Neutrophil (primary cell): ENCODE measurements around the gene RSBN1L.

ENCODE experiments used
- H3K27ac ChIP-seq: fragments of 200-600 bp; sonication (generic); 2 replicates; pipeline ENCODE4 v1.5.1; 2016; ENCODE audit warnings: mild to moderate bottlenecking, moderate library complexity
- H3K27me3 ChIP-seq: fragments of 200-600 bp; sonication (generic); 2 replicates; pipeline ENCODE4 v1.6.0; 2016; ENCODE audit warnings: mild to moderate bottlenecking
- H3K36me3 ChIP-seq: fragments of 200-600 bp; sonication (generic); 2 replicates; pipeline ENCODE4 v1.5.1; 2017
- H3K4me1 ChIP-seq, 2 experiments: fragments of 200-600 bp in 1 of 2; sonication (generic) in 1 of 2; 1 replicate in 1 of 2; 2 replicates in 1 of 2; pipeline versions ENCODE4 v1.5.1 to v1.6.1; 2013 to 2016; ENCODE audit warnings: low read depth in 1 of 2, low read length in 1 of 2, mild to moderate bottlenecking in 1 of 2, moderate library complexity in 1 of 2; ENCODE audit not compliant: control insufficient read depth in 1 of 2, insufficient read depth in 1 of 2
- H3K4me3 ChIP-seq, 2 experiments: fragments of 200-600 bp in 1 of 2; sonication (generic) in 1 of 2; 1 replicate in 1 of 2; 2 replicates in 1 of 2; pipeline ENCODE4 v1.5.1; 2013 to 2016; ENCODE audit warnings: low read depth in 1 of 2, low read length in 1 of 2, mild to moderate bottlenecking in 1 of 2, moderate library complexity in 1 of 2
- H3K9me3 ChIP-seq: fragments of 200-600 bp; sonication (generic); 2 replicates; pipeline ENCODE4 v1.5.1; 2016
- CTCF ChIP-seq: fragments of 200-600 bp; sonication (generic); IDR thresholded peaks from 2 replicates; pipeline ENCODE4 v1.5.1; 2016; ENCODE audit warnings: antibody characterized with exemption

RSBN1L gene

GRCh38 chr7:77796109-77796508 is 99.8 kb downstream of the RSBN1L start:
- H3K4me1 ChIP-seq: peaks cover 55 to 58% of the 10 kb centered on the region in 2 experiments
- no peaks in the 10 kb centered on the region for H3K36me3 ChIP-seq
- no peak for TF ChIP-seq CTCF
- H3K4me3 ChIP-seq: no peak overlapping the region
- no peaks in the 10 kb centered on the region for H3K9me3 ChIP-seq
- no peak overlapping the region for H3K27ac ChIP-seq
- no peaks in the 10 kb centered on the region for H3K27me3 ChIP-seq

DNA sequence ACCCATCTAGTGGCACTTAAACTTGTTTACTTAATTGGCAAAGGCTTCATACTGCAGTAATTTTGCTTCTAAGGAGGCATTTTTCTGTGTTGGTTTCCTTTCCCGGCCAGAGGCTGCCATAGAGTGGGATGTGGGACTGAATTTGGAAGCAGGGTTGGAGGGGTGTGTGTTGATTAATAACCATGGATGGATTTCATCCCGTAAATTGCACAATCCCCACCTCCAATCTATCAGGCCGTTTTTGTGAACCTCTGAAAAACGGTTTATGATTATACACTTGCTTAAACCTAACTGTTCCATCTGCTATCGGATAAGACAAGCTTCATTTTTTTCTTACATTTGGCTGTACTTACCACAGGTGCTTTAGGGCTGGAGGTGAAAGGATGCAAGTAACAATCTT is 100.7 kb downstream of the RSBN1L start:
- Histone ChIP-seq H3K27me3 (no peaks in the 10 kb centered on the region), H3K36me3 (no peaks in the 10 kb centered on the region), H3K27ac (peak overlapping the region; percentile 91), H3K4me1 (peaks cover 46 to 49% of the 10 kb centered on the region in 2 experiments), H3K4me3 (peak overlapping the region; percentile 86 to 99), H3K9me3 (no peaks in the 10 kb centered on the region)
- no peak for TF ChIP-seq CTCF

DNA sequence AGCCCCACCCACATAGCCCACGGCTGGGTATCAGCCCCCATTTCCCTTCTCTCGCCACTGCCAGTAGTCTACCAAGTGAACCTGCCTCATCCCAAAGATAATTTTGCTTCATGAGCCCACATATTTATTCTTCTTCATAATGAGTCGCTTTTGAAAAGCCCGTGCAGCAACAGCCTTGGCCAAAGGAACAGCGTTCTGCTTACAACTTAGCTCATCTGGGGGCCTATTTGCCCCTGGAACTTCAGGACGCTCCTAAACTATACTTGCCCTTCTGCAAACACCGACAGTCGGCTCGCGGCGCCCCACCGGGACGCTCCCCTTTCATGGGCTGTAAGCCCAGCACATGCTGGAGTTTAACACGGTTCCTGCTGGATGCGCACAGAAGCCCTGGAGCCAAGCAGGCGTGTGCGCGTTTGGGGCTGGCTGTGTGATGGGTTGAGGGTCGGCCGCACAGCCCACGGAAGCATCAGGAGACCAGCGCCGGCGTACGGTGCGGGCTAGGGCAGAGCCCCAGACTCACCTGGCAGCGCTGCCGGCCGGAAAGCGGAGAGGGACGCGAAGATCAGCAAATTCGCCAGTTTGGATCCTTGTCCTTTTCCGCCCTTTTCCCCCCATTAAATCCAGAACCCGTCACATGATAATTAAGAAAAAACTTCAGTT is 101.6 kb downstream of the RSBN1L start:
- TF ChIP-seq CTCF: no peak
- no peaks in the 10 kb centered on the region for H3K36me3 ChIP-seq
- H3K9me3 ChIP-seq: no peaks in the 10 kb centered on the region
- peak overlapping the region; percentile 91 for H3K27ac ChIP-seq
- no peaks in the 10 kb centered on the region for H3K27me3 ChIP-seq
- peak overlapping the region; percentile 86 to 99 for H3K4me3 ChIP-seq
- peaks cover 40 to 41% of the 10 kb centered on the region in 2 experiments for H3K4me1 ChIP-seq

DNA sequence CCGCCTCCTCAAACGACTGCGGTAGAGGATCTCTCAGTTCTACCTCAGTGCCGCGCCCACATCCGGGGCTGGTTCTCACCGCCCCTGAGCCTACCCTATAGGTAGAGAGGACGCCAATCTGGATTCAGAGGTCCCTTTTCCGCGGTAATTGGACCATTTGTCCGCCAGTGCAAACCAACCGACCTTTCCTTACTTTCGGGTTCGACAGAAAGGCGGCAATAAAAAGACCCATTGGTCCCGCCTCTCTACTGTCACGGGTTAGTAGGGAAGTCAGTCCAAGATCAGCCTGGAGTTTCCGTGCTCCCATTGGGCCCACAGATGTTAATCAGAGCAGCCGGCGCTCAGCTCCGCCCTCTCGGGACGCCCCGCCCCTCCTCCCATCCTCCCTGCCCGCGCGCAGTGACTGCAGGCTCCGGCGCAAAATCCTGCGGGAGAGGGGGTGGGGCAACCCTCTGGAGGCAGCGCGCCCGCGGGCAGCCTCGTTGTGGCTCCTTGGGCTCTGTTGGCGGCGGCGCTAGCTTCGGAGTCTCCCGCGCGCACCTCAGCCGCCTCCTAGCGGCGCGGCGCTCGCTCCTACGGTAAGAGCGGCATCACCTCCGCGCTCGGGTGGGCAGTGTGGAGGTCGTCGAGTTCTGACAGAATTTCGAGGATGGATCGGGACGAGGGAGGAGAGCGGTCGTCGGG is 102.3 kb downstream of the RSBN1L start, which contains the start of the genes PHTF2 and TMEM60:
Gene PHTF2 (plus strand): TSS at position 380 of the 684 bp plus-strand sequence.
Gene TMEM60 (minus strand): TSS at position 41 of the 684 bp plus-strand sequence. CDS start 4,061 bp downstream, outside the sequence.
- Histone ChIP-seq H3K27me3 (no peaks in the 10 kb centered on the region), H3K9me3 (no peaks in the 10 kb centered on the region), H3K4me1 (peaks cover 40 to 41% of the 10 kb centered on the region in 2 experiments), H3K36me3 (no peaks in the 10 kb centered on the region), H3K27ac (peak within 1 kb of the TSS; percentile 91), H3K4me3 (peak within 1 kb of the TSS; percentile 86 to 99)
- peak; percentile 61 for TF ChIP-seq CTCF

DNA sequence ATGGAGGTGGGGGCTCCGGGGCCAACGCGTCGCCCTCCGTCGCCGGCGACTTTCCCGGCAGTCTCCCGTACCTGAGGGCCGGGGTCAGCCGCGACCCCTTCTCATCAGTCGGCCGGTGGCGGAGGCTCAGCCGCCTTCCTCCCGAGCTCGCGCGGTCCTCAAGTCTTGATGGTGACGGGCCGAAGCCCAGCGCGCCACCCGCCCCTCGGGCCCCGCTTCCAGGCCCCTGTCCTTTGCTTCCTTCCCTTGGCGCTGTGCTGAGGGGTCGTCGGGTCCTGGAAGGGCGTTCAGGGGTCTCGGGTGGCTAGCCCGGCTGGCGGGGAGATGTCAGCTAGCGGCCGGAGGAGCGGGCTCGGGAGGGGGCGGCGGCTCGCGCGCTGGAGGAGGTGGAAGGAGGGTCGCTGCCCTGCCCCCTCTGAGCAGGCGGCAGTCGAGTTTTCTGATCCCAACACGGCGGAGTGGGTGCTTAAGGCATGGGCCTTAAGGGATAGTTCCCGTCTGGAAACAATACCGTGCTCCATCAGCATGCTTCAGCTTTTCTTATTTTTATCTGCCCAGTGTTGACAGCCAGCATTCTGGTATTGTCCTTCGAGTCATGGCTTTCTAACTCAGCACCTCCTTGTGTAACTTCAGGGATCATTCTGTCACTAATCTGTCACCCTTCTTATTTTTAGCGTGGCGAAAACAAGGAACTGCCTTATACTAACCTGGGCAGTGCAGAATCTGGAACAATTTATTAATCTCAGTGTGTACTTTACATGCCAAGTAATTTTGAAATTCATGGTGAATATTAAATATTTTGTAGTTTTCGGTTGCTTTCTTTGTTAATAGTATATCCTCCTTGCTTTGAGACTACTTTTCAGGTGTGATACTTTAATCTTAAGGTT is 103.1 kb downstream of the RSBN1L start:
- no peaks in the 10 kb centered on the region for H3K27me3 ChIP-seq
- TF ChIP-seq CTCF: no peak
- H3K36me3 ChIP-seq: no peaks in the 10 kb centered on the region
- peaks cover 32 to 36% of the 10 kb centered on the region in 2 experiments for H3K4me1 ChIP-seq
- no peaks in the 10 kb centered on the region for H3K9me3 ChIP-seq
- H3K4me3 ChIP-seq: peak overlapping the region; percentile 86 to 99
- H3K27ac ChIP-seq: peak overlapping the region; percentile 91
